KOPT-K1 (cell line): Measurements from ENCODE around the gene PRKCA.

Source experiments
- H3K27ac ChIP-seq: fragments of 200-600 bp; sonication (generic); 2 replicates; pipeline ENCODE4 v1.5.1; 2016; ENCODE audit warnings: antibody characterized with exemption, mild to moderate bottlenecking, low read depth, low read length; ENCODE audit not compliant: poor library complexity, severe bottlenecking
- H3K36me3 ChIP-seq: fragments of 200-600 bp; sonication (generic); 2 replicates; pipeline ENCODE4 v1.5.1; 2017; ENCODE audit warnings: antibody characterized with exemption, mild to moderate bottlenecking, low read length, moderate library complexity; ENCODE audit not compliant: insufficient read depth
- H3K9me3 ChIP-seq: fragments of 200-600 bp; sonication (generic); 2 replicates; pipeline ENCODE4 v1.5.1; 2017; ENCODE audit warnings: antibody characterized with exemption, low read length, mild to moderate bottlenecking; ENCODE audit not compliant: insufficient read depth, poor library complexity, severe bottlenecking

The PRKCA gene

DNA sequence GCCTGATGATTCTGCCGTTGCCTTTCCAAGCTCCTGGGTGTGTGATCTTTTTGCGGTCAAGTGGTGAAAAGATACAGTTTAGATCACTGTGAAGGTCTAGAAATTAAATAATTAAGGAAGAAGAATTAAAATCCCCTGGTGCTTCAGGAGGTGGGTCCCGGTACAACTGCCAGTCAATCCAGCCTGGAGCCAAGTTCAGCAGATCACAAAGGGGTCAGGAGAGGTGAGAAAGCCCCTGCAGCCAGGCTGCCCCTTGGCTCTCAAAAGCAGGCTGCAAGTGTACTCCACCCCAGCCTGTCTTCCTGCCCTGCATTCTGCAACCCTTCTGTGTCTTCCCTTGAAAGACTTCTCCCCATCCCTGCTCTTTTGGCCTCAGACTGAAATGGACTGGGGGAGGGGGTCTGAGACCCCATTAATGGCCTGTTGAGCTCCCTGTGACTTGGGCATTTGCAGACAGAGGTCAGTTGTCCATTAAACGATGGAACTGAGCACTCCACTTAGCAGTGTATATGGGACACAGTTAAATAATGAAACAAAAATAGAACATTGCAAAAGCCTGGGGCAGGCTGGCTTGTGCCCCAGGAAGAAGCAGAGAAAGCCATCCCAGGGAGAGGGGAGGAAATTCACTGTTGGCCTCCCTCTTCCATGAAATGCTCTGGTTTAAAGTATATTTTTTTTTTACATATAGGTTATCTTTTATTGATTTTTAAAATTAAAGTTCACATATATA lies 547.6 kb downstream of the PRKCA start:
- Histone ChIP-seq H3K9me3 (peaks cover 18% of the 10 kb centered on the region), H3K27ac (no peak overlapping the region), H3K36me3 (no peaks in the 10 kb centered on the region)

DNA sequence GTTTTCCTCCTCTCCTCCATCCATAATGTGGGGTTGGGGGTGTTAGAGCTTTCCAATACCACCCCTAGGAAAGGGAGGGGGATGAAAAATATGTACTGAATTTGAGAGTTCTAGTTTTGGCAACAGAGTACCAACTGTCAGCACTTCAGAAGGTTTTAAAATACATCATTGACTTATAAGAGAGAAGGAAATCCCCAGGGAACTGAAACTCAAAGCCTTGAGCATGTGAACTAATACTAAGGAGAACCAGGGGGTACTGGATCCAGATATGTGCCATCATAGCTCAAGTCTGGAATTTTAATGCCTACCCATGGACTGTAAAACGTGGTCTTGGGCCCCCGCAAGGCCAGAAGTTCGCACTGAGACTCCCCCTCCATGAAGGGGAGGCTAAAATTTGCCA lies 548.3 kb downstream of the PRKCA start:
- Histone ChIP-seq H3K36me3 (no peaks in the 10 kb centered on the region), H3K27ac (no peak overlapping the region), H3K9me3 (peaks cover 21% of the 10 kb centered on the region)

GRCh38 chr17:66855204-66855603 lies 552.8 kb downstream of the PRKCA start:
- no peaks in the 10 kb centered on the region for H3K36me3 ChIP-seq

GRCh38 chr17:66858226-66859083 lies 556.0 kb downstream of the PRKCA start:
- no peak overlapping the region for H3K27ac ChIP-seq
- no peaks in the 10 kb centered on the region for H3K36me3 ChIP-seq
- H3K9me3 ChIP-seq: peaks cover 10% of the 10 kb centered on the region

More at GRCh38 chr17:66855204-66855603, 552.8 kb downstream of the PRKCA start:
- no peak overlapping the region for H3K27ac ChIP-seq
- peaks cover 10% of the 10 kb centered on the region for H3K9me3 ChIP-seq

- Histone ChIP-seq H3K36me3 (no peaks in the 10 kb centered on the region), H3K9me3 (peaks cover 18% of the 10 kb centered on the region), H3K27ac (no peak overlapping the region)
Observed at GRCh38 chr17:66859353-66859752, 556.9 kb downstream of the PRKCA start.

GRCh38 chr17:66860204-66860603 lies 557.8 kb downstream of the PRKCA start:
- Histone ChIP-seq H3K9me3 (peaks cover 12% of the 10 kb centered on the region), H3K36me3 (no peaks in the 10 kb centered on the region), H3K27ac (no peak overlapping the region)
